Mesenchymal stem cell (in vitro differentiated cells and primary cell): ENCODE results near the gene KRTAP4-2.
"Not testable (repeated sequence)": the region's sequence is repeated elsewhere in the genome, so short reads cannot be mapped to it uniquely, and the experiment has no call there.

Experiments
- DNase-seq: peaks from one replicate; pipeline ENCODE4 v3.0.0-alpha.2; 2013
- H2AFZ ChIP-seq: one replicate; pipeline ENCODE4 v1.6.1; 2013; ENCODE audit warnings: low read depth, mild to moderate bottlenecking, control low read depth, inconsistent platforms, low read length, moderate library complexity
- H2AK5ac ChIP-seq: 2 replicates; pipeline ENCODE4 v1.6.1; 2013; ENCODE audit warnings: low read length, moderate library complexity, mild to moderate bottlenecking, inconsistent platforms; ENCODE audit not compliant: severe bottlenecking
- H2BK120ac ChIP-seq: one replicate; pipeline ENCODE4 v1.6.1; 2013; ENCODE audit warnings: low read depth, mild to moderate bottlenecking, inconsistent platforms, low read length, moderate library complexity
- H2BK12ac ChIP-seq, 2 experiments: one replicate each; pipeline ENCODE4 v1.6.1; 2013; ENCODE audit warnings: inconsistent platforms in 2 of 2, low read length in 2 of 2, mild to moderate bottlenecking in 2 of 2, moderate library complexity in 2 of 2, control low read depth in 1 of 2
- H2BK15ac ChIP-seq: one replicate; pipeline ENCODE4 v1.6.1; 2013; ENCODE audit warnings: mild to moderate bottlenecking, low read depth, inconsistent platforms; ENCODE audit not compliant: poor library complexity, severe bottlenecking
- H2BK5ac ChIP-seq: 2 replicates; pipeline ENCODE4 v1.6.1; 2013; ENCODE audit warnings: low read depth, mild to moderate bottlenecking, low read length, control low read depth, inconsistent platforms; ENCODE audit not compliant: poor library complexity, severe bottlenecking
- H3K14ac ChIP-seq, 2 experiments: one replicate each; pipeline ENCODE4 v1.6.1; 2013; ENCODE audit warnings: inconsistent platforms in 2 of 2, low read length in 2 of 2, control low read depth in 1 of 2, mild to moderate bottlenecking in 1 of 2, moderate library complexity in 1 of 2
- H3K18ac ChIP-seq, 2 experiments: one replicate each; pipeline ENCODE4 v1.6.1; 2013; ENCODE audit warnings: inconsistent platforms in 2 of 2, low read length in 2 of 2, control low read depth in 1 of 2, low read depth in 1 of 2, mild to moderate bottlenecking in 1 of 2
- H3K23ac ChIP-seq, 2 experiments: one replicate each; pipeline ENCODE4 v1.6.1; 2013; ENCODE audit warnings: inconsistent platforms in 2 of 2, low read length in 2 of 2, mild to moderate bottlenecking in 2 of 2, moderate library complexity in 2 of 2, control low read depth in 1 of 2
- H3K27ac ChIP-seq: 2 replicates; pipeline ENCODE4 v1.5.1; 2013; ENCODE audit warnings: mild to moderate bottlenecking, moderate library complexity, low read length, control low read depth, inconsistent platforms; ENCODE audit not compliant: poor library complexity, severe bottlenecking
- H3K27me3 ChIP-seq, 2 experiments: 2 replicates each; pipeline versions ENCODE4 v1.6.1 to v1.7.0; 2013; ENCODE audit warnings: low read length in 2 of 2, mild to moderate bottlenecking in 2 of 2, moderate library complexity in 2 of 2, control low read depth in 1 of 2, inconsistent platforms in 1 of 2; ENCODE audit not compliant: control insufficient read depth in 1 of 2, insufficient read depth in 1 of 2
- H3K36me3 ChIP-seq, 2 experiments: 2 replicates each; pipeline versions ENCODE4 v1.6.1 to v1.7.0; 2013; ENCODE audit warnings: low read length in 2 of 2, control low read depth in 1 of 2, inconsistent platforms in 1 of 2, low read depth in 1 of 2, mild to moderate bottlenecking in 1 of 2; ENCODE audit not compliant: insufficient read depth in 2 of 2, control insufficient read depth in 1 of 2
- H3K4ac ChIP-seq, 2 experiments: one replicate each; pipeline ENCODE4 v1.6.1; 2013; ENCODE audit warnings: inconsistent platforms in 2 of 2, low read length in 2 of 2, mild to moderate bottlenecking in 2 of 2, moderate library complexity in 2 of 2, control low read depth in 1 of 2, low read depth in 1 of 2
- H3K4me1 ChIP-seq: 2 replicates; pipeline ENCODE4 v1.6.1; 2013; ENCODE audit warnings: low read depth, low read length, control low read depth; ENCODE audit not compliant: control insufficient read depth, insufficient read depth
- H3K4me2 ChIP-seq: 2 replicates; pipeline ENCODE4 v1.6.1; 2013; ENCODE audit warnings: low read length, mild to moderate bottlenecking, inconsistent platforms; ENCODE audit not compliant: poor library complexity, severe bottlenecking
- H3K4me3 ChIP-seq, 2 experiments: 2 replicates each; pipeline versions ENCODE4 v1.5.1 to v1.7.0; 2013; ENCODE audit warnings: low read length in 2 of 2, mild to moderate bottlenecking in 2 of 2, control low read depth in 1 of 2, low read depth in 1 of 2; ENCODE audit not compliant: insufficient read depth in 1 of 2
- H3K79me1 ChIP-seq: replicated peaks from 2 replicates; pipeline ENCODE4 v1.6.1; 2013; ENCODE audit warnings: mild to moderate bottlenecking, control low read depth, low read length, inconsistent platforms; ENCODE audit not compliant: poor library complexity, severe bottlenecking
- H3K9ac ChIP-seq: 2 replicates; pipeline ENCODE4 v1.7.0; 2013; ENCODE audit warnings: mild to moderate bottlenecking, low read length, moderate library complexity
- H3K9me3 ChIP-seq: 2 replicates; pipeline ENCODE4 v1.7.0; 2013; ENCODE audit warnings: mild to moderate bottlenecking, low read length; ENCODE audit not compliant: control insufficient read depth
- H4K8ac ChIP-seq: one replicate; pipeline ENCODE4 v1.6.1; 2013; ENCODE audit warnings: inconsistent platforms, mild to moderate bottlenecking, low read length, moderate library complexity
- H4K91ac ChIP-seq: one replicate; pipeline ENCODE4 v1.6.1; 2013; ENCODE audit warnings: mild to moderate bottlenecking, low read length, inconsistent platforms
- WGBS: methylation state at CpG from one replicate; pipeline ENCODE4 v1.1.7; 2013; ENCODE audit warnings: mixed read lengths; 5-methylcytosine and 5-hydroxymethylcytosine counted together

KRTAP4-2 gene

GRCh38 chr17:41151525-41151924 lies 26.5 kb downstream of the KRTAP4-2 start:
- H3K27me3 ChIP-seq, result no peaks in the 10 kb centered on the region
- H3K36me3 ChIP-seq, result no peaks in the 10 kb centered on the region
- H3K9me3 ChIP-seq, result no peaks in the 10 kb centered on the region
- no peak overlapping the region for H3K4me3 ChIP-seq
- no peak overlapping the region for H4K8ac ChIP-seq
- no peak overlapping the region for H2BK12ac ChIP-seq
- 86% methylated on average over 1 of the region's 2 CpGs for WGBS
- H3K79me1 ChIP-seq, result no peaks in the 10 kb centered on the region
- H3K23ac ChIP-seq, result no peak overlapping the region
- H2BK15ac ChIP-seq, result no peak overlapping the region
- H3K4ac ChIP-seq, result no peak overlapping the region
- H3K9ac ChIP-seq, result no peak overlapping the region
- H3K4me1 ChIP-seq, result no peaks in the 10 kb centered on the region
- no peak overlapping the region for H3K27ac ChIP-seq
- H3K4me2 ChIP-seq, result no peak overlapping the region
- H2BK120ac ChIP-seq, result no peak overlapping the region
- H2AK5ac ChIP-seq, result no peak overlapping the region
- no peak overlapping the region for H2AFZ ChIP-seq
- DNase-seq, result no peak
- no peak overlapping the region for H3K14ac ChIP-seq
- H3K18ac ChIP-seq, result no peak overlapping the region
- no peak overlapping the region for H2BK5ac ChIP-seq
- H4K91ac ChIP-seq, result no peak overlapping the region

- Histone ChIP-seq H4K91ac (no peak overlapping the region), H3K36me3 (no peaks in the 10 kb centered on the region), H2BK5ac (no peak overlapping the region), H3K14ac (no peak overlapping the region), H3K18ac (no peak overlapping the region), H3K23ac (no peak overlapping the region), H2BK12ac (no peak overlapping the region), H3K27ac (no peak overlapping the region), H3K4me2 (no peak overlapping the region), H3K9ac (no peak overlapping the region), H3K4ac (no peak overlapping the region), H2BK15ac (no peak overlapping the region), H2BK120ac (no peak overlapping the region), H3K4me3 (no peak overlapping the region), H4K8ac (no peak overlapping the region), H2AK5ac (no peak overlapping the region), H3K27me3 (no peaks in the 10 kb centered on the region), H3K4me1 (no peaks in the 10 kb centered on the region), H2AFZ (no peak overlapping the region), H3K79me1 (no peaks in the 10 kb centered on the region), H3K9me3 (no peaks in the 10 kb centered on the region)
- no peak for DNase-seq
- 89% methylated on average over 3 of the region's 4 CpGs for WGBS
Measured at GRCh38 chr17:41150026-41150425, 28.0 kb downstream of the KRTAP4-2 start.

- no peak within 1 kb of the TSS for H2AFZ ChIP-seq
- no peak within 1 kb of the TSS for H3K4me2 ChIP-seq
- no peak within 1 kb of the TSS for H2BK15ac ChIP-seq
- no peaks in the 10 kb centered on the region for H3K9me3 ChIP-seq
- no peak within 1 kb of the TSS for H3K4ac ChIP-seq
- no peak within 1 kb of the TSS for H2BK5ac ChIP-seq
- no peak within 1 kb of the TSS for H3K18ac ChIP-seq
- no peaks in the 10 kb centered on the region for H3K79me1 ChIP-seq
- H3K4me1 ChIP-seq, result no peaks in the 10 kb centered on the region
- no peak within 1 kb of the TSS for H2BK120ac ChIP-seq
- no peak within 1 kb of the TSS for H3K27ac ChIP-seq
- no peak within 1 kb of the TSS for H3K9ac ChIP-seq
- H3K4me3 ChIP-seq, result no peak within 1 kb of the TSS
- 47% methylated on average over 2 of the region's 2 CpGs for WGBS
- H4K8ac ChIP-seq, result no peak within 1 kb of the TSS
- H3K36me3 ChIP-seq, result no peaks in the 10 kb centered on the region
- H3K23ac ChIP-seq, result no peak within 1 kb of the TSS
- no peak within 1 kb of the TSS for H4K91ac ChIP-seq
- no peak for DNase-seq
- H2AK5ac ChIP-seq, result no peak within 1 kb of the TSS
- no peak within 1 kb of the TSS for H2BK12ac ChIP-seq
- H3K14ac ChIP-seq, result no peak within 1 kb of the TSS
- no peaks in the 10 kb centered on the region for H3K27me3 ChIP-seq
Measured at GRCh38 chr17:41149652-41149985, 28.4 kb downstream of the KRTAP4-2 start, which contains the start of gene KRTAP4-5. Gene KRTAP4-5 (minus strand): TSS chr17:41149825. CDS start chr17:41149767, 58 bp downstream.

GRCh38 chr17:41148971-41149651 lies 28.9 kb downstream of the KRTAP4-2 start:
- WGBS, result 80% methylated on average over 10 of the region's 10 CpGs

More at GRCh38 chr17:41148971-41149651, 28.9 kb downstream of the KRTAP4-2 start:
- H3K27ac ChIP-seq, H3K18ac ChIP-seq, H2BK15ac ChIP-seq, H2BK5ac ChIP-seq, H3K79me1 ChIP-seq, H4K91ac ChIP-seq, H3K27me3 ChIP-seq, H3K4me3 ChIP-seq, H3K36me3 ChIP-seq, H2AFZ ChIP-seq, H3K14ac ChIP-seq, H2BK120ac ChIP-seq, H3K4me1 ChIP-seq, H3K9ac ChIP-seq, H4K8ac ChIP-seq, H2AK5ac ChIP-seq, H2BK12ac ChIP-seq, H3K4ac ChIP-seq, H3K23ac ChIP-seq, DNase-seq, H3K9me3 ChIP-seq, H3K4me2 ChIP-seq: not testable (repeated sequence)
